ENCODE measurements around the gene GRAMD2B. TPM values are rescaled to one million over a fixed set of nuclear protein-coding genes. Genes with fewer than 3 reads are reported as not detected.

Gene GRAMD2B
- total RNA-seq, 1 experiment from 2014 or later = 4.1 TPM

DNA sequence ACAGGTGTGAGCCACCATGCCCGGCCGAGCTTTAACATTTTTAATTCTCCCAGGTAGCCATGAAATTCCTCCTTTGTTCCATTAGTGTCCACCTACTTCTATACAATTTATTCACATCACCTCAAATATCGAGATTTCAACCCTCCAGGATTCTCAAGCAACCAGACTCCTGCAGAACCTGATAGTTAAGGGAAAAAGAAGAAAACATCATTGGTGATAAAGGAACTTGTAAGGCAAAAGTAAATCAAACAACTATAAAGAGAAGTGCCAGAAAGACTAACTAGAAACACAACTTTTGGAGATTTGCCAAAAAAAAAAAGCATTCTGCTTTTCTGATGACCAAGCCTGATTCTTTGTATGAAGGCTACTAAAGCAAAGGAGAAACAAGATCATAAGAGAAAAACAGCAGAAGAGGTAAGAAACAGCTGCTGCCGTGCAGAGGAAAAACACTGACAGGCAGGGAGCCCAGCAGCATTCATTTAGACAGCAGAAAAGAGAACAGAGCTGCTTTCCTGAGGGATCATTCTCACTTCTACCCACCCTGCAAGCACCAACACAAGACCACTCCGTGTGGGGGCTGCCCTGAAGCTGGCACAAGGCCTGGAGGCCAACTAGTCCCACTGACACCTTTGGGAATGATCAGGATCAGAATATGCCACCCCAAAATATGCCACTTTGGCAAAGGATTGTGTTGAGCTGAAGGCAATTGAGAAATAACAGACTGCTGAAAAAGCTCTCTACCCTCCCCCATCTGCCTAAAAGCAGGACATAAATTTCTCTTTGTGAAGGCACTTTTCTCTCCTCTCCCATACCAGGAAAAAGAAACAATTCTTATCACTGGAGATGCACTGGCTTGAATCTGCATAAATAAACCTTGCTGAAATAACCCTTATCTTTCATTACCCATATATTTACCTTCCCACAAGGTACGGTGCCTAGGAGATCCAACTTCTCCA lies 96.7 kb downstream of the GRAMD2B start:
- H3K9me3 ChIP-seq (ENCODE audit: control insufficient read depth, insufficient read depth, low read depth, low read length) = no peaks in the 10 kb centered on the region
- TF ChIP-seq SIN3A (IDR thresholded peaks at IDR 0.05; ENCODE audit: borderline replicate concordance, insufficient read depth, low read depth, low read length) (no peak), POLR2AphosphoS5 (IDR thresholded peaks at IDR 0.05; ENCODE audit: low read depth, low read length) (no peak), TCF7L2 (IDR thresholded peaks at IDR 0.05; ENCODE audit: low read depth, low read length) (no peak), REST (IDR thresholded peaks at IDR 0.05; ENCODE audit: insufficient read depth in 1 of 2, low read depth in 2 of 2, low read length in 1 of 2) (no peak)
- TF ChIP-seq, protein P1, sequence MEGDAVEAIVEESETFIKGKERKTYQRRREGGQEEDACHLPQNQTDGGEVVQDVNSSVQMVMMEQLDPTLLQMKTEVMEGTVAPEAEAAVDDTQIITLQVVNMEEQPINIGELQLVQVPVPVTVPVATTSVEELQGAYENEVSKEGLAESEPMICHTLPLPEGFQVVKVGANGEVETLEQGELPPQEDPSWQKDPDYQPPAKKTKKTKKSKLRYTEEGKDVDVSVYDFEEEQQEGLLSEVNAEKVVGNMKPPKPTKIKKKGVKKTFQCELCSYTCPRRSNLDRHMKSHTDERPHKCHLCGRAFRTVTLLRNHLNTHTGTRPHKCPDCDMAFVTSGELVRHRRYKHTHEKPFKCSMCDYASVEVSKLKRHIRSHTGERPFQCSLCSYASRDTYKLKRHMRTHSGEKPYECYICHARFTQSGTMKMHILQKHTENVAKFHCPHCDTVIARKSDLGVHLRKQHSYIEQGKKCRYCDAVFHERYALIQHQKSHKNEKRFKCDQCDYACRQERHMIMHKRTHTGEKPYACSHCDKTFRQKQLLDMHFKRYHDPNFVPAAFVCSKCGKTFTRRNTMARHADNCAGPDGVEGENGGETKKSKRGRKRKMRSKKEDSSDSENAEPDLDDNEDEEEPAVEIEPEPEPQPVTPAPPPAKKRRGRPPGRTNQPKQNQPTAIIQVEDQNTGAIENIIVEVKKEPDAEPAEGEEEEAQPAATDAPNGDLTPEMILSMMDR (IDR thresholded peaks at IDR 0.05) = no peak
- intact Hi-C loops (cut with micrococcal nuclease; ENCODE audit: unreplicated experiment) (no loop called here), in situ Hi-C loops (cut with HindIII; ENCODE audit: low pct_unique_long_range_greater_than_20kb, low sequenced_read_pairs) (no loop called here)
- DNase-seq (ENCODE audit: low read depth, low spot score) = no peak
- CTCF ChIA-PET = no interaction called here
- H3K36me3 ChIP-seq (ENCODE audit: control insufficient read depth, insufficient read depth, low read length) = no peaks in the 10 kb centered on the region
- H3K27me3 ChIP-seq (ENCODE audit: control insufficient read depth, insufficient read depth, low read length) = no peaks in the 10 kb centered on the region
- H3K4me1 ChIP-seq (ENCODE audit: control insufficient read depth, insufficient read depth, low read length) = 0 out of 2 replicates have a peak, but pooled peaks cover 3% of the 10 kb centered on the region
- no peak overlapping the region for H3K27ac ChIP-seq (ENCODE audit: low read length)
- POLR2A ChIA-PET = interaction anchor here (0.5 kb wide), 1 partner anchor 53 kb away, joined by 6 read pairs; no protein-coding TSS in a partner anchor
- no TSS peak for BruUV-seq (replicated peaks)
- no peak overlapping the region for H3K4me3 ChIP-seq (ENCODE audit: low read depth in 2 of 2, low read length in 2 of 2)
- 0 out of 2 replicates have a peak, but pooled peaks have one; percentile 62 for ATAC-seq

DNA sequence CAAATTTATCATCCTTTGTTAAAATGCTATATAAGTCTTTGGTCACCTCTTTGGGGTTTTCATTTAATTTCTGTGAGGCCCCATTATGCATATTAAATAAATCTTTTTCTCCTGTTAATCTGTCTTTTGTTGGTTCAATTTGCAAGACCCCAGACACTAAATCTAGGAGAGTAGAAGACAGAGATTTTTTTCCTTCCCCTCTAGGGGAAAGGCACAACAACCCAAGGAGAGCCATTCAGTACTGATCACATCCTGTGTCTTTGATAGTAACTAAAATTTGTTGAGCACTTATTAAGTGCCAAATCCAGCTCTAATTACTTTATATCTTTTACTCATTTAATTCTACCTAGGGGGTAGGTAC lies 97.4 kb downstream of the GRAMD2B start:
- Histone ChIP-seq H3K27ac (ENCODE audit: low read length) (no peak overlapping the region), H3K36me3 (ENCODE audit: control insufficient read depth, insufficient read depth, low read length) (no peaks in the 10 kb centered on the region), H3K27me3 (ENCODE audit: control insufficient read depth, insufficient read depth, low read length) (no peaks in the 10 kb centered on the region), H3K4me3 (ENCODE audit: low read depth in 2 of 2, low read length in 2 of 2) (no peak overlapping the region), H3K4me1 (ENCODE audit: control insufficient read depth, insufficient read depth, low read length) (0 out of 2 replicates have a peak, but pooled peaks cover 3% of the 10 kb centered on the region), H3K9me3 (ENCODE audit: control insufficient read depth, insufficient read depth, low read depth, low read length) (no peaks in the 10 kb centered on the region)
- POLR2A ChIA-PET = no interaction called here
- TF ChIP-seq TCF7L2 (IDR thresholded peaks at IDR 0.05; ENCODE audit: low read depth, low read length) (no peak), POLR2AphosphoS5 (IDR thresholded peaks at IDR 0.05; ENCODE audit: low read depth, low read length) (no peak)
- TF ChIP-seq, protein P1 (IDR thresholded peaks at IDR 0.05) = no peak
- no peak for DNase-seq (ENCODE audit: low read depth, low spot score)
- ATAC-seq = no peak
- in situ Hi-C loops (cut with HindIII; ENCODE audit: low pct_unique_long_range_greater_than_20kb, low sequenced_read_pairs) (no loop called here), intact Hi-C loops (cut with micrococcal nuclease; ENCODE audit: unreplicated experiment) (no loop called here)
- BruUV-seq (replicated peaks) = no TSS peak
- CTCF ChIA-PET = no interaction called here
